ENCODE results near the gene CAPN13.

Gene CAPN13

GRCh38 chr2:30694286-30695055 lies 112.8 kb downstream of the CAPN13 start:
- DNase-seq (ENCODE audit: low read depth) = no peak
- TF ChIP-seq, protein P1, sequence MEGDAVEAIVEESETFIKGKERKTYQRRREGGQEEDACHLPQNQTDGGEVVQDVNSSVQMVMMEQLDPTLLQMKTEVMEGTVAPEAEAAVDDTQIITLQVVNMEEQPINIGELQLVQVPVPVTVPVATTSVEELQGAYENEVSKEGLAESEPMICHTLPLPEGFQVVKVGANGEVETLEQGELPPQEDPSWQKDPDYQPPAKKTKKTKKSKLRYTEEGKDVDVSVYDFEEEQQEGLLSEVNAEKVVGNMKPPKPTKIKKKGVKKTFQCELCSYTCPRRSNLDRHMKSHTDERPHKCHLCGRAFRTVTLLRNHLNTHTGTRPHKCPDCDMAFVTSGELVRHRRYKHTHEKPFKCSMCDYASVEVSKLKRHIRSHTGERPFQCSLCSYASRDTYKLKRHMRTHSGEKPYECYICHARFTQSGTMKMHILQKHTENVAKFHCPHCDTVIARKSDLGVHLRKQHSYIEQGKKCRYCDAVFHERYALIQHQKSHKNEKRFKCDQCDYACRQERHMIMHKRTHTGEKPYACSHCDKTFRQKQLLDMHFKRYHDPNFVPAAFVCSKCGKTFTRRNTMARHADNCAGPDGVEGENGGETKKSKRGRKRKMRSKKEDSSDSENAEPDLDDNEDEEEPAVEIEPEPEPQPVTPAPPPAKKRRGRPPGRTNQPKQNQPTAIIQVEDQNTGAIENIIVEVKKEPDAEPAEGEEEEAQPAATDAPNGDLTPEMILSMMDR (conservative IDR thresholded peaks at IDR 0.05; ENCODE audit: low read depth, low read length) = no peak

DNA sequence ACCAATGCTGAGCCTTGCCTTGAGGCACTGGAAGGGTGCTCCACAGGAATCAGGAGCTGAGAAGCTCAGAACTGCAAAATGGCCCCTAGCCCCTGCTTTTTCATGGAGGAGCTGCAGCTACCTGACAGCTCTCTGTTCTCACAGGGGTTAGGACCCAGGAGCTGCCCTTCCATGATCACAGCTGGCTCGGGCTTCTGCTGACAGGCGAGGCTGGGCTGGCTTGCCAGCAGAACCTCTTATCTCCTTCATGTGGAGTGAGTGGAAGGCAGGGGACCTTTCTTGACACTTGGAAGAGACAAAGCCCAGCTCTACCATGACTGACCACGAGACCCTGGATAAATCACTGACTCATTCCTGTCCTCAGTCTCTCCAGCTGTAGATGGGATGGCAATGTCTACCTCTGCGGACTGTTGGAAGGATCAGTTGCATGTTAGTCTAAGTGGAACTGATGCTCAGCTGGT lies 113.4 kb downstream of the CAPN13 start:
- no peak overlapping the region for H3K4me3 ChIP-seq (ENCODE audit: low read depth, low read length)
- TF ChIP-seq, protein P1 (conservative IDR thresholded peaks at IDR 0.05; ENCODE audit: low read depth, low read length) = no peak
- no peak for DNase-seq (ENCODE audit: low read depth)

More at GRCh38 chr2:30694286-30695055, 112.8 kb downstream of the CAPN13 start:
- no peak overlapping the region for H3K4me3 ChIP-seq (ENCODE audit: low read depth, low read length)

- H3K4me3 ChIP-seq (ENCODE audit: low read depth, low read length) = no peak overlapping the region
- no peak for DNase-seq (ENCODE audit: low read depth)
- TF ChIP-seq, protein P1 (conservative IDR thresholded peaks at IDR 0.05; ENCODE audit: low read depth, low read length) = no peak
Measured at GRCh38 chr2:30692829-30693275, 114.4 kb downstream of the CAPN13 start.

- no peak overlapping the region for H3K4me3 ChIP-seq (ENCODE audit: low read depth, low read length)
- TF ChIP-seq, protein P1 (conservative IDR thresholded peaks at IDR 0.05; ENCODE audit: low read depth, low read length) = peak; percentile 48
- peak; percentile 56 for DNase-seq (ENCODE audit: low read depth)
Measured at GRCh38 chr2:30691948-30692828, 115.1 kb downstream of the CAPN13 start.

DNA sequence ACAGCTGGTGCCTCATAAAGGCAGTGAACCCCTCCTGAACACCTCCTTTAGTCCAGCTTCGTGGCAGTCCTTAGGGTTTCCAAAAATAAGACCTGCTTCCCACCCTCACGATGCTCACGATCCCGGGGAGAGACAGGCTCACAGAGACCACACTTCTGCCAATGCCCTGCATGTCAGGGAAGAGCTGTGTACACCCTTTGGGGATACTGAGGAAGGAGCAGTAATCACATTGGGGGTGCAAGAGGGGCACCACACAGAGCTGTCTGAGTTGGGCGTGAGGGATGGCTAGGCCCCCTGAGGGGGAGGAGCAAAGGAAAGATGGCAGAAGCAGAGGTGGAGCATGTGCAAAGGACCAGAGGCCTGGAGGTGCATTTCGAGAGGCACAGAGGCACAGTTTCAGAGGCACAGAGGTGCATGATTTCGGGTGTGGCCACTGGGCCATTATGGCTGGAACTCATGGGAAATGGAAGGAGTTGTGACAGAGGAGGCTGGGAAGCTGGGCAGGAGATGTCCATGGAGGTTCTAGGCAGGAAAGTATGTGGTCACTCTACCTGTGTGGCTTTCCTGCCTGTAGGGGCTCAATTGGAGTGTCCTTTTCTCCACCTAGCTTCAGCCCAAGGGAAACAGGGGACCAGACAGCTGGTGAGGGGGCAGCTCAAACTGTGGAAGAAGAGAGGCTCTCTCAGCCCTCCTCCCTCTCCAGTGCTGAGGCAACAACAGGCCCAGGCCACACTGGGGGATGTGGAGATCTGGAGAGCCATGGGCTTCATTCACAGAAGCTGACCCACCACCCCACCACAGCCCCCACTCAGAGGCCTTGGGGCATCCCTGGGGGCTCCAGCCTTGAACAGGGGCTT lies 115.9 kb downstream of the CAPN13 start:
- no peak overlapping the region for H3K4me3 ChIP-seq (ENCODE audit: low read depth, low read length)
- TF ChIP-seq, protein P1 (conservative IDR thresholded peaks at IDR 0.05; ENCODE audit: low read depth, low read length) = no peak
- DNase-seq (ENCODE audit: low read depth) = no peak

DNA sequence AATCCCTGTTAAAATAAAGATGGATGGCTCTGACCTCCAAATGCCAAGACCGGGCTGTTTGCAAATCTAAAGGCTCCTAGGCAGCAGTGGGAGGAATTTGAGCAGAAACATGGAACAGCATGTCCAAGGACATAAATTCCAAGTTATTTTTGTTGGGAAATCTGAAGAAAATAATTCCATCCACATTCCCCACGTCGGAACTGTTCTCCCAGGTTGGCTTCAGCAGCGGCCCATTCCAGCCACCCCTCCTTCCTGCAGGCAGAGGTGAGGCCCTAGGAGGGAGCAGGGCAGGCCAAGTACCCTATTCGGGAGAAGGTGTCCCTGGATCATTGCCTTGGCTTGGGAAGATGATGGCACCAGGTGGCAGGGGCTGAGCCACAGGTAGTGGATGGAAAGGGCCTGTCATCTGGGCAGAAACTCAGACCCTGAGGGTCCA lies 117.1 kb downstream of the CAPN13 start:
- DNase-seq (ENCODE audit: low read depth) = no peak
- TF ChIP-seq, protein P1 (conservative IDR thresholded peaks at IDR 0.05; ENCODE audit: low read depth, low read length) = no peak
- H3K4me3 ChIP-seq (ENCODE audit: low read depth, low read length) = no peak overlapping the region

All from choroid plexus epithelial cell (primary cell).